GM18907 (cell line): Measurements from ENCODE around the gene SPTBN1.
"Not testable (repeated sequence)": the region's sequence is repeated elsewhere in the genome, so short reads cannot be mapped to it uniquely, and the experiment has no call there.

Source experiments
- ATAC-seq: cut with Tn5 transposase; IDR thresholded peaks from one replicate; pipeline ENCODE4 v1.9.1; 2021; ENCODE audit warnings: mild to moderate bottlenecking, moderate library complexity; ENCODE audit not compliant: unreplicated experiment

Gene SPTBN1

GRCh38 chr2:54468673-54469072 is 12.5 kb downstream of the SPTBN1 start:
- ATAC-seq = no peak

DNA sequence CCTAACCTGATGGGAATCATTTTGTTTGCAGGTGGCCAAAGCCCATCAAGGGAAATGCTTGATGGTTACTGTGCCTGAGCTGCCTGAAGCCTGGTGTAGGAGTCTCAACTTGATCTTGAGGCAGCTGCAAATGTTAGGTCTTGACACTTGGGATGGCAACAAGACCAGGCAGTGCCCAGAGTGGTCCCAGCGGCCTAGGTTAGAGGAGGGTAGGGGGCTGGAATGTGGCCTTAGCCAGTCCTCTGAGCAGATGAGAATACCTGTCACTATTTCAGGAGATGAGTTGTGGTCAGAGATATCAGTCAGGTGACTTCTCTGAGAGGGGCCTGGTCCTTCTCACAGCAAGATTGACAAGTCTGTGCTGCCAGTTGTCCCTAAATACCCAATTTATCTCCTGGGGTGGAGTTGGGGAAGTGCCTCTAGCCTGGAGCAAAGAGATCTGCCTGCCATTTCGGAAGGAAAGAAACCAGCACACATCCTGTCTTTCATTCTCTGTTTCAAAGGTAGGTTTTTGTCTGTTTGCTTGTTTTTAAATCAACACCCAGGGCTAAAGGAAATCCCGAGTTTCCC is 13.4 kb downstream of the SPTBN1 start:
- no peak for ATAC-seq

- no peak for ATAC-seq
Observed at GRCh38 chr2:54470266-54470938, 14.3 kb downstream of the SPTBN1 start.

DNA sequence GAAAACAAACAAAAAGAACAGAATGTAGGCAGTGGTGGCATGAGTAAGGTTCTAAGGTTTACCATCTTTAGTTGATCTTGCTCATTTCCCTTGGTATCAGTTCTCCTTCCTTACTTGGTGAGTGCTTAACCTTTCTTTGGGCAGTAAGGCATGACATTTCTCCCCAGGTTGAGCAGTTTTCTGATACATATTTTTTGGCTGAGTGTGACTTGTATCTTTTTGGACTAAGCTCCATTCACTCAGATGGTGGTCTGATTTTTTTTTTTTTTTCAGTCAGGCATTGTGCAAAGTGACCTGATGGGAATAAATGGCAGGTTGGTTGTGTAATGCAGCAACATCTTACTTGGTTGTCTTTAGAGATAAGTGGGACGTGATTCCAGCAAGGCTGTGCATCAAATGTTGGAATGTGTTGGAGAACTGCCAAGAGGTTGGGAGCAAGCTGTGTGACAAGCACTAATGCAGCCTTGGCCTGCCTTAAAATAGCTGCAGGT is 15.1 kb downstream of the SPTBN1 start:
- peak; percentile 88 for ATAC-seq

GRCh38 chr2:54473851-54474250 is 17.7 kb downstream of the SPTBN1 start:
- no peak for ATAC-seq

- ATAC-seq = no peak
Observed at GRCh38 chr2:54475285-54475684, 19.2 kb downstream of the SPTBN1 start.

GRCh38 chr2:54475919-54476318 is 19.8 kb downstream of the SPTBN1 start:
- no peak for ATAC-seq

DNA sequence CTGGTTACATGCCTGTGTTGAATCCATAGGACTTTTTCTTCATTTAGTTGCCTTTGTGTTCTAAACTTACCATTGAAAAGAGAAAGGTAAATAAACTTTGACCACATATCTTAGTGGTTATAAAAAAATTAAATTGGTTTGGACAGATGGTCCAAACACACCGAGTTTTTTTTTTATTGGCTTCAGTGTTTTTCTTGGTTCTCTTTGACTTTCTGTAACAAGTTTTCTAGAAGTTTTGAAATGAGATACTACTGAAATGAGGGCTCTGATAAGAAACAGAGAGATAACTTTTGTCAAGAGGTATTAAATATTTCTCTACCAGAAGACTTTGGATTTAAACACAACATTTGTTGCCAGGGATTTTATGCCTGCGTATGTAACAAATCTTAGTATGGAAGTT is 20.7 kb downstream of the SPTBN1 start:
- no peak for ATAC-seq

DNA sequence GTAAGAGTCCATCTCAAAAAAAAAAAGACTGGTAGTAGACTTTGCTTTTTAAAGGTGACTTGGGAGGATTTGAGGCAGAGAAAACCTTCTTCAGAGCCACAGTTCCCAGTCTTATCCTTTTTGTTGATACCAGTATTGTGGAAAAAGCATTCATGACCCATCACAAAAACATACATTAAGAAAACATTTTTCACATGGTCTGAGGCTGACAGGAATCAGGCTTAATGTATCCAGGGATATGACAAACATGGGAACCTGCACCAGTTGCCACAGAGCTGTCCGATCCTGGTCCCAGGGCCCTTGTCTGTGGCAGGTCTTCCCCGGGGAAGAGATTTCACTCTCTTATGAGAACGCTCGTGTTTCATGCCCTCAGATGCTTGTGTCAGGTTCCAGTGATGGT is 21.8 kb downstream of the SPTBN1 start:
- no peak for ATAC-seq

- ATAC-seq = no peak
Observed at GRCh38 chr2:54478899-54479298, 22.8 kb downstream of the SPTBN1 start.

DNA sequence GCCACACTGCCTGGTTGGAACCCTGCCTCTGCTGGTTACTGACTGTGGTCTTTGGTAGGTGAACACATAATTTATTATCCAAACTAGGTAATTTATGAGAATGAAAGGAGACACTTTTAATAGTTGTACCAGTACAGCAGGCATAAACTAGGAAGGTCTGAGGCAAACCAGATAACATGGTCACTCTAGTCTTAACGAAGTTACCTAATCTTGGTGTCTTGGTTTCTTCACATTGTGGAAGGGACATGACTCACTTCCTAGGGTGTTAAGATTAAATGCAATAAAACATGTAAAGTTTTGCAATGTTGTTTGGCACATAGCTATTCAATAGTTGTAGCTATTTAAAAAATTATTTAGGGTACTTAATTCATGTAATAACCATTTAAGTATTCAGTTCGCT is 23.3 kb downstream of the SPTBN1 start:
- no peak for ATAC-seq

GRCh38 chr2:54480025-54480424 is 23.9 kb downstream of the SPTBN1 start:
- ATAC-seq = peak; percentile 90

- no peak for ATAC-seq
Observed at GRCh38 chr2:54481686-54482085, 25.6 kb downstream of the SPTBN1 start.

GRCh38 chr2:54482715-54483114 is 26.6 kb downstream of the SPTBN1 start:
- no peak for ATAC-seq

- ATAC-seq = no peak
Observed at GRCh38 chr2:54483426-54483825, 27.3 kb downstream of the SPTBN1 start.

DNA sequence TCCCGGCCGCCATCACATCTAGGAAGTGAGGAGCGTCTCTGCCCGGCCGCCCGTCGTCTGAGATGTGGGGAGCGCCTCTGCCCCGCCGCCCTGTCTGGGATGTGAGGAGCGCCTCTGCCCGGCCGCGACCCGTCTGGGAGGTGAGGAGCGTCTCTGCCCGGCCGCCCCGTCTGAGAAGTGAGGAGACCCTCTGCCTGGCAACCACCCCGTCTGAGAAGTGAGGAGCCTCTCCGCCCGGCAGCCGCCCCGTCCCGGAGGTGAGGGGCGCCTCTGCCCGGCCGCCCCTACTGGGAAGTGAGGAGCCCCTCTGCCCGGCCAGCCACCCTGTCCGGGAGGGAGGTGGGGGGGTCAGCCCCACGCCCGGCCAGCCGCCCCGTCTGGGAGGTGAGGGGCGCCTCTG is 29.6 kb downstream of the SPTBN1 start:
- not testable (repeated sequence) for ATAC-seq

GRCh38 chr2:54486766-54487165 is 30.6 kb downstream of the SPTBN1 start:
- ATAC-seq = no peak

GRCh38 chr2:54490863-54491262 is 34.7 kb downstream of the SPTBN1 start:
- ATAC-seq = no peak

DNA sequence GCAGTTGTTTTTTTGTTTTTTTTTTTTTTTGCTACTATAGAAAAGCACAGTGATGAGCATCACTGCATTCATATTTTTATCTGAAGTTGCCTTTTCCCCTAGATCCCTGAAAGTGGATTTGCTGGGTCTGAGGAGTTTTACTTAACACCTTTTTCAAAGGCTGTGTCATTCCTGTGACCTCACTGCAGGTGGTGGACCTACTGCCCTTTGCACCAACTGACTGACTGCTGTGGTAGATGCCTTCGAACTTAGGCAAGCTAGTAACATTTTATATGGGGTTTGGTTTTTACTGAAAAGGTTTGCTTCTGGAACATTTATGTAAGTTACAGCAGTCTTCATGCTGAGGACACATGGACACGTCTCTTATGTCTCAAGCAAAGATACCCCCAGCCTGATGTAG is 36.2 kb downstream of the SPTBN1 start:
- no peak for ATAC-seq

DNA sequence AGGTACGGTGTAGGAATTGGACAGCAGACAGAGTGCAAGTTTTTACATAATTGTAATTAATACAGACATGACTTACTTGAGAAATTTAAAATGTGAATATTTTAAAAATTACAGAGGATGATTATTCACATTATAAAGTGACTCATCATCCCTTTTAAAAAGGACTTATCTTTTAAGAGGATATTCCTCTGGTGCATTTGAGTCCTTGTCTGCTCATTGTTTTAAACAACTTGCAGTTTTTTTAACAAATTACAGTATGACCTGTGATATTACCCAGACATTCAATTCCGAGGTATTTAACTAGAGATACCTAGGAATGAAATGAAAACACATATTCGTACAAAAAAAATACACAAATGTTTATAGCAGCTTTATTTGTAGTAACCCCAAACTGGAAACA is 38.0 kb downstream of the SPTBN1 start:
- ATAC-seq = no peak

GRCh38 chr2:54496920-54497319 is 40.8 kb downstream of the SPTBN1 start:
- no peak for ATAC-seq

GRCh38 chr2:54497763-54498680 is 41.9 kb downstream of the SPTBN1 start:
- no peak for ATAC-seq
